HG02642 (cell line): ENCODE measurements around the gene CELSR3.

ENCODE experiments used
- ATAC-seq: cut with Tn5 transposase; IDR thresholded peaks from one replicate; pipeline ENCODE4 v1.9.1; 2021; ENCODE audit warnings: mild to moderate bottlenecking; ENCODE audit not compliant: unreplicated experiment, poor library complexity

CELSR3 gene, protein sequence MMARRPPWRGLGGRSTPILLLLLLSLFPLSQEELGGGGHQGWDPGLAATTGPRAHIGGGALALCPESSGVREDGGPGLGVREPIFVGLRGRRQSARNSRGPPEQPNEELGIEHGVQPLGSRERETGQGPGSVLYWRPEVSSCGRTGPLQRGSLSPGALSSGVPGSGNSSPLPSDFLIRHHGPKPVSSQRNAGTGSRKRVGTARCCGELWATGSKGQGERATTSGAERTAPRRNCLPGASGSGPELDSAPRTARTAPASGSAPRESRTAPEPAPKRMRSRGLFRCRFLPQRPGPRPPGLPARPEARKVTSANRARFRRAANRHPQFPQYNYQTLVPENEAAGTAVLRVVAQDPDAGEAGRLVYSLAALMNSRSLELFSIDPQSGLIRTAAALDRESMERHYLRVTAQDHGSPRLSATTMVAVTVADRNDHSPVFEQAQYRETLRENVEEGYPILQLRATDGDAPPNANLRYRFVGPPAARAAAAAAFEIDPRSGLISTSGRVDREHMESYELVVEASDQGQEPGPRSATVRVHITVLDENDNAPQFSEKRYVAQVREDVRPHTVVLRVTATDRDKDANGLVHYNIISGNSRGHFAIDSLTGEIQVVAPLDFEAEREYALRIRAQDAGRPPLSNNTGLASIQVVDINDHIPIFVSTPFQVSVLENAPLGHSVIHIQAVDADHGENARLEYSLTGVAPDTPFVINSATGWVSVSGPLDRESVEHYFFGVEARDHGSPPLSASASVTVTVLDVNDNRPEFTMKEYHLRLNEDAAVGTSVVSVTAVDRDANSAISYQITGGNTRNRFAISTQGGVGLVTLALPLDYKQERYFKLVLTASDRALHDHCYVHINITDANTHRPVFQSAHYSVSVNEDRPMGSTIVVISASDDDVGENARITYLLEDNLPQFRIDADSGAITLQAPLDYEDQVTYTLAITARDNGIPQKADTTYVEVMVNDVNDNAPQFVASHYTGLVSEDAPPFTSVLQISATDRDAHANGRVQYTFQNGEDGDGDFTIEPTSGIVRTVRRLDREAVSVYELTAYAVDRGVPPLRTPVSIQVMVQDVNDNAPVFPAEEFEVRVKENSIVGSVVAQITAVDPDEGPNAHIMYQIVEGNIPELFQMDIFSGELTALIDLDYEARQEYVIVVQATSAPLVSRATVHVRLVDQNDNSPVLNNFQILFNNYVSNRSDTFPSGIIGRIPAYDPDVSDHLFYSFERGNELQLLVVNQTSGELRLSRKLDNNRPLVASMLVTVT (N-terminal part only)

DNA sequence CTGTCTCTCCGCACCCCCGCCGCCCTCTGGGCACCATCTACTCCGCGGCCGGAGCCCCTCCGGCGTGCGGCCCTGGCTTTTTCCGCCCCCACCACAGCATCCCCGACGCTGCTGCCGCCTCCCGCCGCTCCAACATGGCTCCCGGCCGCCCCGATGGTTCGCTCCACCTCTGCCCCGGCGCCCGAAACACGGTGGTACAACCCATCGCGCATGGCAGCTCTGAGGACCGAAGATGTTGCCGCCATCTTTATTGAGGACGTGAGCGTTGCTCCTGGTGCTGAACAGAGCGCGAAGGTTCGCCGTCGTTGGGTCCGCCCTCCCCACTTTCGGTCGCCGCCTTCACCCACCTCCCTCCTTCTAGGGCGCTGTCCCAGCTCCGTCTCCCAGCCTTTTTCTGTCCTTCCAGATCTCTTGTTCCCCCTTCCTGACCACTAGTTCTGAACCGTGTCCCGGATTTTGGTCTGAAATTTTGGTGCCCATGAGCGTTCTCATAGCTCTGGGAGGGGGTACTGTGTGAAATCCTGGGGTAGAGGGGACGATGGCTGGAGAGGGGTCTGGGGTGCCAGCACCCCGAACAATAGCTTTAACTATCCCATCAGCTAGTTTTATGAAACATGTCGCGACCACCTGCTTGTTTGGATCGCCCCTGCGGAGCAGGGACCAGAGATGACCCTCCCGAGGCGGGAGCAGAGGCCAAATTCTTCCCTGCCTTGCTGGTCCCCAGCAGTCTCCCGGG lies at the start of gene CELSR3:
CELSR3 (minus strand) TSS at position 134 of the 736 bp plus-strand sequence. CDS start 252 bp downstream, outside the sequence.
- ATAC-seq: no peak

DNA sequence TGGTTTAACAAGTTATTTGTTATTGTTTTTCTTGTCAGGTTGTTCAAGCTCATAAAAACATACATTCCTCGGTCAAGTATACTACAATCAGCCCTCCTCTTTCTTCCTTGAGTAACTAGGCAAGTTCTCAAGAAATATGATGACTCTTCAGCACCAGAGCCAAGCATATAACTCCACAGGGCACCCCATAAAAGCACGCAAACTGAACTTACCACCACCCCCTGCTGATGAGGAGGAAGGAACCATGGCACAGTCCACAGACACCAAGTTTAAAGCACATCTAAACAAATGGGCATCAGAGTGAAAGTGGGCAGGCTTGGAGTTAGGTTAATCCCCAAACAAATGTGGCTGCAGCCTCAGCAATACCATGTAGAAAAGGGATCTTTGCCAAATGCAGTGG lies 49.0 kb upstream of the CELSR3 start:
- no peak for ATAC-seq

DNA sequence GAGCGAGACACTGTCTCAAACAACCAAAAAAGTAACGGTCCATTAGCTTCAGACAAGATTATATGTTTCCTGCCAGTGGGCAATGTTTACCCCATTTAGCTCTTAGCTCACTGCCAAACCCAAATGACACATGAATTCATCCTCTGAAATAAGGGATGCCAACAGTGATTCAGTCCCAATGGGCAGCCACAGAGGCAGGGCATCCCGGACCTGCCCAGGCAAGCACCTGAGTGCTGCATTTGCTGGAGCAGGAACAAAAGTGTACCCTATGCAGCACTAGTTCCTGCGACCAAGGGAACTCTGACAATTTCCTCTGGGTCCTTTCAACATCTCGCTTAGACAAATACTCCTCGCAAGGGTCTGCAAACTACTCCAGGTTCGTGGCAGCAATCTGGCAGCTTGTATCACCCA lies 46.4 kb upstream of the CELSR3 start:
- no peak for ATAC-seq

DNA sequence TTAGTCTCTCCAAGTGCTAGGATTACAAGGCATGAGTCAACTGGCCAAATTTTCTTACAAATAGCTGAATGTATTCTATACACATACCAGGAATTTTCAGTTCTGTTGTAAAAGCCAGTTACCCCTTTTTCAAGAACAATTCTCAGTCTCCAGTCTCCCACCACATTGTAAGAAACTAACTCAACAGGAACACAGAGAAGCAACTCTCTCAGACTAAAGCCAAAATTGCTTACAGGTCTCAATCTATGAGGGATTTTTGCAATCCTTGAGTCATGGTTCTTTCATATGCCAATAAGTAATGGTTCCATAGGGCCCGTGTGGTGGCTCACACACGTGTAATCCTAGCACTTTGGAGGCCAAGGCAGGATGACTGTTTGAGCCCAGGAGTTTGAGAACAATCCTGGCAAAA lies 45.8 kb upstream of the CELSR3 start:
- ATAC-seq: no peak

DNA sequence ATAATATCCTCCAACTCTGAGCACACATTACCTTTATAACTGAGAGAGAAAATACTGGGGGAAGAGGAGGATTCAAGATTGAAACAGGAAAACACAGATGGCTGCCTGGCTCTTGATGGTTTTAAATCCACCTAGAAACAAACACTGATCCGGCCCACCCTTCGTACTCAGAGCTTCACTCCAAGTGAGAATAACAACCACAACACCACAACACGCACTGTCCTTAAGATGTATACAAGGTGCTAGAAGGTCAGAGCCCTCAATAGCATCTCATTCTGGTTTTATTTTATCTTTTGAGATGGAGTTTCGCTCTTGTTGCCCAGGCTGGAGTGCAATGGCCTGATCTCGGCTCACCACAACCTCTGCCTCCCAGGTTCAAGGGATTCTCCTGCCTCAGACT lies 44.5 kb upstream of the CELSR3 start:
- no peak for ATAC-seq

DNA sequence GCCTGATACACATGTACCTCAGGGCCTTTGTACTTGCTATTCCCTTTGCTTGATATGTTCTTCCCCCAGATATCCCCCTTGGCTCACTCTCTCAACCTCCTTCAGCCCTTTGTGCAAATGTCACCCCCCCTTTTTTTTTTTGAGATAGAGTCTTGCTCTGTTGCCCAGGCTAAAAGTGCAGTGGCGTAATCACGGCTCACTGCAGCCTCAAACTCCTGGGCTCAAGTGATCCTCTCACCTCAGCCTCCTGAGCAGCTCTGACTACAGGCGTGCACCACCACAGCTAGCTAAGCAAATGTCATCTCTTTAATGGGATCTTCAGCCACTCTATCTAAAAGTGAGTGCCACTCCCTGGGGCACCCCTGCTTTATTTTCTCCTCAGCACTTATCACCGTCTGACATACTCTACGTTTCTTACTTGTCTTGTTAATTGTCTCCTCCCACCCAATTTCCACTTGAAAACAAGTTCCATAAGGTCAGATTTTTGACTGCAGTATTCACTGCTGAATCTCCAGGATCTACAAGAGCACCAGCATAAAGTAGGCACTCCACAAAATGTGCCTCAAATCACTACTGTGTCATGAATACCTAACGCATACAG lies 39.7 kb upstream of the CELSR3 start:
- ATAC-seq: no peak

DNA sequence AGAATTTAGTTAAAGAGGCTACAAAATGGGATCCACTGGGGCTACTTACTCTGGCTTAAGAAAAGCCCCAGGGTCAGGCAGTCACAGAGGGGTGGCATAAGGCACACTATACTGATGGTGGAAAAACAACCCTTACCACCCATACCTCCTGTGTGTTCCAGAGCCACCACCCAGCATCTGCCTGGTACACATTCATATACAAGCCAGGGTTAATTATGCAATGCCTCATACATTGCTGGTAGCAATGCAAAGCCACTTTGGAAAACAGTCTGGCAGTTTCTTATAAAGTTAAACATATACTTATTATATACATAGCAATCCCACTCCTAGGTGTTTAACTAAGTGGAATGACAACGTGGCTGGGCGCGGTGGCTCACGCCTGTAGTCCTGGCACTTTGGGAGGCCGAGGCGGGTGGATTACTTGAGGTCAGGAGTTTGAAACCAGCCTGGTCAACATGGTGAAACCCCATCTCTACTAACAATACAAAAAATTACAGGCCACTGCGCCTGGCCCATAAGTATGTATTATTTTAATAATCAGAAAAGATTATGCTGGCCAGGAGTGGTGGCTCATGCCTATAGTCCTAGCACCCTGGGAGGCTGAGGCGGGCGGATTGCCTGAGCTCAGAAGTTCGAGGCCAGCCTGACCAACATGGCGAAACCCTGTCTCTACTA lies 38.2 kb upstream of the CELSR3 start:
- ATAC-seq: no peak

DNA sequence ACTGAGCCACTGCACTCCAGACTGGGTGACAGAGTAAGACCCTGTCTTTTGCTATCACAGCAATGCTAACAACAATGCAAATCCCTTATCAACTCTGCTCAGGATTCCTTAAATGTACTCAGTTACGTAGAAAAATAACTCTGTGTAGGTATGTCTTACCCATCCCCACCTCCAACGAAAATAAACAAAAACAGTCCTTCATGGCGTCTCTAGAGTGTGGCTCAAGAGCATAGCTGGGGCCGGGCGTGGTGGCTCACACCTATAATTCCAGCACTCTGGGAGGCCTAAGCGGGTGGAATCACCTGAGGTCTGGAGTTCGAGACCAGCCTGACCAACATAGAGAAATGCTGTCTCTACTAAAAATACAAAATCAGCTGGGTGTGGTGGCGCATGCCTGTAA lies 36.2 kb upstream of the CELSR3 start:
- ATAC-seq: no peak

DNA sequence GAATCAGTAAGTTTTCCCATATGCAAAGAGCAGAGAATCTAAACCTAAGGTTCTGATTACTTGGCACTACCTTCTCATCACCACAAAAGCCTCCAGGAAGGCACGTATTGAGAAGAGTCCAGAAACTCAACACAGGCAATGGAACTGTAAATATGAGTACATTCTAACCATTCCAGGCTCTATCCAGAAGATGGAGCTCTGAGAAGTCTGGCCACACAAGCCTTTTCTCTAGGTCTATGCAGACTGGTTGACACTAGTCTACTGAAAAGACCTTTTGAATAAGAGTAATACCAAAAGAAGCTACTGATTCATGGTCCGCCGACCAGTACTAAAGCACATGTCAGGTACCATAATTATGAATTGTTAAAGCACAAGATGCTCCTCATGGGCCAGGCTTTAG lies 35.3 kb upstream of the CELSR3 start:
- no peak for ATAC-seq

DNA sequence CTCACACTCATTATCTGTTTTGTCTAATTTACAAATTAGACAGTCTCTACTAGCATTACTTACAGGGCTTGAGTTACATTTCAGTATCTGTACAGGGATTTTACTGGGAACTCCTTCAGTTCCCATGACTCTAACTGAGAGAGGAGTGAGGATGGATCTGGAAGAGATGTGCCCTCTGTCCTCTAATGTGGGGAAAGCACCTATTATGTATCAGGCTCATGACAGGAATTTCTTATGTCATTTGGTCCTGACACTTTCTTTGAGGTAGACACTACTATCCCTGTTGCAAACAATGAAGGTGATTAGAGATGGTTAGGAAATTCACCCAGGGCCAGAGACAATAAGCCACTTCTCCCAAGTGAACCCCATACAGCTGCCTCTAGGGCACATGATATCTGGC lies 33.9 kb upstream of the CELSR3 start:
- ATAC-seq: no peak

DNA sequence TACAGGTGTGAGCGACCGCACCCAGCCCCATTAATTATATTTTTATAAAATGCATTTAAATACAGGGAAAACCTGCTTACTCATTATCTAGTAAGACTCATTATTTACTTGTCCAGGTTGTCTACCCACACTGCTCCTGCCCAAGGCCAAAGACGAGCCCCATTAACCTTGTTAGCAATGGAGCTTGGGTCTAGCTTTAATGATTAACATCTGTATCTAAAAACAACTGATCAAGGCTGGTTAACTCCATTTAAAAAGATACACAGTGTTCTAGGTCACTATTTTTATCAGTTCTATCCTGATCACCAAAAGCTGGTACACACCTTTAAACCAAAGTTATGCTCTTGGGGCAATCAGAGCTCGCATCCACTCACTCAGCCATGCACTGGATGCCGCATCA lies 33.5 kb upstream of the CELSR3 start:
- no peak for ATAC-seq

DNA sequence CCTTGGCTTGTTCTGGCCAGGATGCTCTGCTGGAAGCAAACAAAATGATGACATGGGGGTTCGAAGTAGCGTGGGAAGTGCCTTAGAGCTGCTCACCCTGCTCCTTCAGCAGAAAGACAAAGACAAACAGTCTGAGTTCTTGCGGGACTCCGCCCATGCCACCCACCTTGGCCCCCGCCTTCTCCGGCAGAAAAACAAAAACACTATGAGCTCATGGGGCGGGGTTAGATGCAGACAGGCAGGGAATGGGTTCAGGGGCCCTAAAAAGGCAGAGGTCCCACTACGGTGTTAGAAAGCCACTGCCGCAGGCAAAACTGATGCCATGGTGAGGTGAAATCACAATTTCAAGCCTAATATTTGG lies 32.7 kb upstream of the CELSR3 start:
- ATAC-seq: no peak

DNA sequence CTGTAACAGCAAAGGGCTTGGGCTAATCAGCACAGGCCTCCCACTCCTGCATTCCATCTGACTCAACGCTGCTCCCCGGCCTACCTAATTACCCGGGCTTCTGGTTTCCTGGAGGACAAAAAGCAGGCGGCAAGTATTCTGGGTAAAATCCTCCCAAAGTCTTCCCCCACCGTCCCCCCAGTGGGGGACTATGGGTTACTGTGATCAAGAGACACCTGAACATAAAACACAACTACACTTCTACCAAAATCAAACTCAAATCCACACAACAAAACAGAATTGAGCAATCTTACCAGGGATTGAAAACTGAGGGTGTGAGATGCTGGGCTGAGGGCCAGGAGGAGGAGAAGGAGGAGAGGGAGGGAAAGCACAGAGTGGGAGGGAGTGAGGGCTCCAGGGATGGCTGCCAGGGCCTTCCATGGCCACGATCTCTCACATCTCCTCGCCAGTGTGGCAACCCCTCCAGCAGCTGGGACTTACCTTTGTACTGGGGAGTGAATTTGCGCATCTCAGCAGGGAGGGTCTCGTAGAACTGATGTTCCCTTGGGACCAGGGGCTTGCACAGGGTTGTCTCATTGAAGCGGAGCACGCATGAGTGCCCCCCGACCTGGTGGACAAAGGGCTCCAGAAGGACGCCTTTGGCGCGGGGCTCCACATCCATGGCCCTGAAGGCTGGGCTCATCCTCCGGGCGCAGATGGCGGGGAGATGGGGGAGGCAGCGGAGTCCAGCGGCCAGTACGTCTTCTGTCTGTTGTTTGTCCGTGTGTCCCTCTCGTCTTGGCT lies 32.1 kb upstream of the CELSR3 start:
- no peak for ATAC-seq

DNA sequence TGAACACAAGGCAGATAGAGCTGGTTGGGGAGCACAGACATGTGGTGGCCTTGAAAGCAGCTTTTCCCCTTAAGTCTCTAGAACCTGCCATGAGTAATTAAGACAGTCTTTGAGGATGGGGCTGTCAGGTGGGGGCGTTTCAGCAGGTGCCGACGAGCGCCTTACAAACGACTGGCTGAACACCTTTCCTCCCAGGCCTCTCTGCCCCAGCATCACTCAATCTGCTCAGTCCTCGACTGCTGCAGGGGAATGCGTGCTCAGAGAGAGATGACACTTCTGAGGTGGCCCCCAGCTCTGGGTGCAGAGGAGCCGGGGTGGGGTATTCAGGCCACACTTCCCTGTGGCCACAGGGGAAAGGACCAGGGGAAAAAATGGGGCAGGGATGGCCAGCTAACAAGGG lies 31.1 kb upstream of the CELSR3 start:
- ATAC-seq: no peak

DNA sequence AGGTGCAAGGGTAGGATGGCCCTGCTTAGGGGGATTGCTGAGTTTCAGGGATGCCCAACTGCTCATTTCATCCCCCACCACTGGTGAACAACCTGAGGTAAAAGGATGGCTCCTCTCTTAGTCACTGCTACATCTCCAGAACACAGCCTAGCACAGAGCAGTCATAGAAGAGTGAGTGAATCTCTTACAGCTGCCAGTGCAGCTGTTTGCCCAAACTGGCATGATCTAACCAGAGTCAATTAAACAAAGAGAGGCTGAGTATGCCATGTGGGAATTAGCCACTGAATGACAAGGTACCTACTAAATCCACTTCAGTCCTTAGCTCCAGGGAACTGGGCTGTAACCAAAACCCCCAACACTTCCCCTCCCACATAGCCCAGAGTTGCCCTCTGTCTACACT lies 29.9 kb upstream of the CELSR3 start:
- no peak for ATAC-seq

DNA sequence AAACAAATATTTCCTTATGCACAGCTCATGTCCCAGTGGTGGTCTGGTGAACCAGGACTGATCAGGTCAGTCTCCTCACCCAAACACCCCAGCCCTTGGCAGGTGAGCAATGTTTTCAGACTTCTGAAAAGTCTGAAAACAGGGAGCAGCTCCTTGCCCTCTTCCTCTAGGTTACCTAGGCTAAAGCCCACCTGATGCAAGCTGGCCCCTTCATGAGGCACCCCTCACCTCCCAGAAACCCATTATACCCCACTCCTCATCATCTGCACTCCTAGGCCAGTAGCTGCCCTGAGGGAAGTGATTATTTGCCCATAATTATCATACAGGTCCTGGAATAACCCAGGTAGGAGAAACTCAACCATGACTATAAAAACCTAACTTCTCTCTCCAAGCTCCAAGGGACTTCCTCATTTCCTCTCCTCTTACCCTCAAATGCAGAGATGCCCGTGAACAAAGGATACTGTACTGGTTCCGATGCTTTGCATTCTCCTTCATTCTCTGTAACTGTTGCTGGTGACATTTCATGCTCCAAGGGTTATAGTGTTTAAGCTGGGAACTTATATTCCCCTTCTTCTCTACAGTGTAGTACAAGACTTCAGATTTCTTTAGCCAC lies 28.3 kb upstream of the CELSR3 start:
- no peak for ATAC-seq

DNA sequence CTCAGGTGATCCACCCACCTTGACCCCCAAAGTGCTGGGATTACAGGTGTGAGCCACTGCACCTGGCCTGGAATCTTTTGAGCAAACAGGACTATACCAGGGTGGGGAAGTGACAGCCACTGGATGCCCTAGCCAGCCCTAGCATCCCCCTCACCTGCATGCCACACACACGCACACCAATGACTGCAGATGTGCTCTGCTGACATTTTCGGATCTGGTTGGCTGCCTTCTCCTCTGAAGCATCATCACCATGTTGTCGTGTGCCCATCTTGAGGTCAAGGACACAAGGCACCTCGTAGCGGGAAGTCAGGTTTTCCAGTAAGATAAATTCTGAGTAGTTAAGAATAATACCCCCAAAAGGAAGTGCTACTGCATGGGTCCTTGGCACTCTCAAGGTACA lies 26.7 kb upstream of the CELSR3 start:
- no peak for ATAC-seq

DNA sequence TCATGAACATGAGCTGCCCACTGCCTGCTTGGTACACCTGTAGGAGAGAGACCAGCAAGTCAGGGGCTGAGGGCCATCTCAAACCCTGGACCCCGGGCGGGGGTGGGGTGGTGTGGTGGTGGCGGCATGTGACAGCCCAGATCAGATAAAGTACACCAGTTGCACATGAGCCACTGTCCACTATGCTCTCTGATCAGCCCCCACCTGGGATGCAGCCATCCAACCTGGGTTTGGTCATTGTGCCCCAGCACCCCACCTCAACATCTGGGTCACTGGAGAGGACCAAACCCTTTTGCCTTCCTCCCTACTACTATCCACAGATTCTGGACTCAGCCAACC lies 26.0 kb upstream of the CELSR3 start:
- ATAC-seq: no peak
